ENCODE data around the gene RNF14.
"Not testable (repeated sequence)": the region's sequence is repeated elsewhere in the genome, so short reads cannot be mapped to it uniquely, and the experiment has no call there.

The RNF14 gene

DNA sequence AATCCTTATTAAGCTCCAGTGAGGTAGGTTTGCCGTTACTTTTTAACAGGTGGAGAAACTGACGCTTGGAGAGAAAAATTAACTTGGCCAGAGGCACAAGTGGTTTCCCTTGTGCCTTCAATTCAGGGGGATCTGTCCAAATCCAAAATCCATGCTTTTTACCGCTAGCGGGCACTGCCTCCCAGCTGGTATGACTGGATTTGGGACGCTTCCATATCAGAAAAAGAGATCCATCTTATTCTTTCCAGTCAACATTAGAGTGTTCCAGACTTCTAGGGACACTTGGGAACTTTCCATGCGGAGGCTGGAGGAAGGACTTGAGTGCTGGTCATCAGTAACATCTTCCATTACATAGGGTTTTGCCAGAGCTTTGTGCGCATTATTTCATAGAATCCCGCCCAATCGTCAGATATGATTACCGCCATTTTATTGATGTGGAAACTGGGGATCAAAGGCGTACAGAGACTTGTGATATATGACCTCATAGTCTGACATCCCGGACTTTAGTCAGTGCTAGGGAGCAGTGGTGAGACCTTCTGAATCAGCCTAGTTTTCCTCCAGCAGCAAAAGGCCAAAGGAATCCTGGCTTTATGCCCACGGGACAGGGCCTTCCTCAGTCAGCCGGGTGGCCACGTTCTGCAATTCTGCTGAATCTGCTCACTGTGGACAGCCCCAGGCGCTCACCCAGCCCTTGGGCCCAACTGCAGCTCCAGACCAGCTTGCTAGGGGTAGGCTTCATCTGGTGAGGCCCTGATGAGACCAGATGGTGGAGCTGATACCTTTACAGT is 45.0 kb downstream of the RNF14 start:
- DNase-seq (ENCODE audit: low read depth in 2 of 2, low spot score in 1 of 2), result no peak

GRCh38 chr5:142014911-142015584 is 46.1 kb downstream of the RNF14 start:
- peak in 1 of 2 donors; percentile 22 for DNase-seq (ENCODE audit: low read depth in 2 of 2, low spot score in 1 of 2)

- DNase-seq (ENCODE audit: low read depth in 2 of 2, low spot score in 1 of 2), result peak in 1 of 2 donors; percentile 29
Observed at GRCh38 chr5:142015781-142016533, 47.1 kb downstream of the RNF14 start.

DNA sequence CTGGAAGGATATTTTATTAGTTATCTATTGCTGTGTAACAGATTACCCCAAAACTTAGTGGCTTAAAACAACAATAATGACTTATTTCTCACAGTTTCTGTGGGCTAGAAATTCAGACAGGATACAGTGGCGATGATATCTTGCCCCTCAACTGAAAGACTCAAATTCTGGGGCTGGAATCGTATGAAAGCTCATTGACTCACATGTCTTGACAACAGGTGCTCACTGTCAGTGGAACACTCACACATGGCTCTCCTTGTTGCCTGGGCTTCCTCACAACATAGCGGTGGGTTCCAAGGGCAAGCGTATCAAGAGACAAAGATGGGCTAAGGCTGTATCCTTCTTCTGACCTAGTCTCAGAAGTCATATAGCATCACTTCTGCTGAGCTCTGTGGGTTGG is 47.7 kb downstream of the RNF14 start:
- no peak for DNase-seq (ENCODE audit: low read depth in 2 of 2, low spot score in 1 of 2)

DNA sequence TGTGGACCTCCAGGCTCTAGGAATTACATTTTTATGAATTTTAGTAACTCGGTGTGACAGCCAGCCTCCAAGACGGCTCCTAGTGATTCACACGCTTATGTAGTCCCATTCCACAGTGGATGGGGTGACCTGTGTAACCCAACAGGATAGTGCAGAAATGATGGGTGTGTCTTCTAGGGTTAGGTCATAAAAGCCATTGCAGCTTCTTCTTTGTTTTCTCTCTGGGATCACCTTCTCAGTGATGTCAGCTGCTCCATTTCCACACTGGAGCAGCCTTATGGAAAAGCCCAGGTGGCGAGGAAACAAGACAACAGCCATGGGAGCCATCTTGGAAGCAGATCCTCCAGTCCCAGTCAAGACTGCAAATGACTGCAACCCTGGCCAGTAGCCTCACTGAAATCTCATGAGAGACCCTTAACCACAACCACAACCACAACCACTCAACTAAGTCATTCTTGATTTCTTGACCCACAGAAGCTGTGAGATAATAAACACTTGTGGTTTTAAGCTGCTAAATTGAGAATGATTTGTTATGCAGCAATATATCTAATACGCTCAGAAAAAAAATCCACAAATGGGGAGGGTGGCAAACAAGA is 49.0 kb downstream of the RNF14 start:
- no peak for DNase-seq (ENCODE audit: low read depth in 2 of 2, low spot score in 1 of 2)

GRCh38 chr5:142020122-142020659 is 51.3 kb downstream of the RNF14 start:
- no peak for DNase-seq (ENCODE audit: low read depth in 2 of 2, low spot score in 1 of 2)

DNA sequence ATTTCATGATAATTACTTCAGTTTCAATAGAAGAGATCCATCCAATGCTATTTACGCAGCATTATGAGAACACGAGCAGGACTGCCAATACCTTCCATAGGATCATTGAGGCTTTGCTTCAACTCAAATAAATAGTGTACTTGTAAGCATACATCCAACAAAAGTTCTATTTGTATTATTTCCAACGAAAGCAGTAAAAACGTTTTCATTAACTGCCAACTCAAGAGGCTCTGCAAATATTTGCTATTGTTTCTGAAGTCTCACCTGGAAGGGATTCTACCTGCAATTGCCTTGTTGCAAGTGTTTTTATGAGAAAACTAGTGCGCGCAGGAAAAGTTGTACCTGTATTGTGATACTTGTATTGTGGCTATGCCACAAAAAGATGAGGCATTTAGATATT is 54.9 kb downstream of the RNF14 start:
- DNase-seq (ENCODE audit: low read depth in 2 of 2, low spot score in 1 of 2), result no peak

GRCh38 chr5:142024771-142025304 is 55.9 kb downstream of the RNF14 start:
- DNase-seq (ENCODE audit: low read depth in 2 of 2, low spot score in 1 of 2), result peak; percentile 53 to 70

DNA sequence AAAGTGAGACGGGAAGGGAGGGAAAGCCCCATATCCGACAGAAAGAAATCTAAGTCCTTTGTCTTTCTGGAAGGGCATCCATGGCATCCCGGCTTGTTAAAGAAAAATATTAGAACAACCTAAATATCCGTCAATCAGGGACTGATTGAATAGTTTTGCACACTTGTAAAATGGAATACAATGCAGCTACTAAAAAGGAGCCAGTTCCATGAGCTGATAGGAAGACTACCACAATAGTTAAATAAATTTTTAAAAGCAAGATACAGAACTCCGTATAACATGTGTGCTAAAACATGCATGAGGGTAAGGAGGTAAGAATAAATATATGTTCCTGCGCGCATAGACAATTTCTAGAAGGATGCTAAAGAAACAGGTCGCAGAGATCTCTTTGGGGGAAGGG is 56.7 kb downstream of the RNF14 start:
- DNase-seq (ENCODE audit: low read depth in 2 of 2, low spot score in 1 of 2), result no peak

- DNase-seq (ENCODE audit: low read depth in 2 of 2, low spot score in 1 of 2), result no peak
Observed at GRCh38 chr5:142032150-142032549, 63.2 kb downstream of the RNF14 start.

GRCh38 chr5:142032747-142033631 is 64.1 kb downstream of the RNF14 start:
- DNase-seq (ENCODE audit: low read depth in 2 of 2, low spot score in 1 of 2), result no peak

DNA sequence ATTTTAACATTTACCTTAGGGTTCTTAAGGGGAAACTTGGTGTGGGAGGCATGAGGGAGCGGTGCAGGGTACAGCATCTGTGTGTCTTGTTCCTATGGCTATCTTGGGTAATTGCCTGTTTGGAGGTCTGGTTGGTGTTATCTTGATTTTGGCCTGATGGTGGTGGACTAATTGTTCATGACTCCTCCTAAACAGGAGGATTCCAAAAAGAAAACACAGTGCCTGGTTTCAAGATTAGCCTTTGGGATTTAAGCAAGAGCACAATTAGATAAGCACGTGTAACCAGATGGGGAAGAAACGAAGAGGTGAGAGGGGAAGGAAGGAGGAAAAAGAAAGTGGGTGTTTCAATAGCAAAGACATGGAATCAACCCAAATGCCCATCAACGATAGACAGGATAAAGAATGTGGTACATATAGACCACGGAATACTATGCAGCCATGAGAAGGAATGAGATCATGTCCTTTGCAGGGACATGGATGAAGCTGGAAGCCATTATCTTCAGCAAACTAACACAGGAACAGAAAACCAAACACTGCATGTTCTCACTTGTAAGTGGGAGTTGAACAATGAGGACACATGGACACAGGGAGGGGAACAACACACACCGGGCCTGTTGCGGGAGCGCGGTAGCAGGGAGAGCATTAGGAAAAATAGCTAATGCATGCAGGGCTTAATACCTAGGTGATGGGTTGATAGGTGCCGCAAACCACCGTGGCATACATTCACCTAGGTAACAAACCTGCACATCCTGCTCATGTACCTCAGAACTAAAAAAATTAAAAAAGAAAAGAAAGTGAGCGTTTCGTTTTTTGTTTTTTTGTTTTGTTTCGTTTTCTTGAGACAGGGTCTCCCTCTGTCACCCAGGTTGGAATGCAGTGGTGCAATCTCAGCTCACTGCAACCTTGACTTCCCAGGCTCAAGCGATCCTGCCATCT is 65.0 kb downstream of the RNF14 start:
- not testable (repeated sequence) for DNase-seq (ENCODE audit: low read depth in 2 of 2, low spot score in 1 of 2)

GRCh38 chr5:142034994-142035393 is 66.1 kb downstream of the RNF14 start:
- no peak for DNase-seq (ENCODE audit: low read depth in 2 of 2, low spot score in 1 of 2)

DNA sequence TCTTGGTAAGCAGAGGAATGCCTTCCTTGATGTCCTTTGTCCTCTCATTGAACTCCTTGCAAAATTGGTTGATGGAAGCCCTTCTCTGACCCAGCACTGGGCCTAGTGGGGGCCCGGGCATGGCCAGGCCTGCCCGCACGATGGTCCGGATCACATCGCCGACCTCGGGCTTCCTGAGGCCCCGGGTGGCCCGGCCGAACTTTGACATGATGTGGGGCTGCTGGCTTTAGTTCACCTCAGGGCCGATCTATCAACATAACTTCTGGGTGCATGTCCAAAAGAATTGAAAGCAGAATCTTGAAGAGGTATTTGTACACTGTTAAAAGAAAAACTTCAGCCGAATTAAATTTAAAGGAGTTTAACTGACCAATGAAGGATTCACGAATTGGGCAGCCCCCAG is 68.0 kb downstream of the RNF14 start:
- DNase-seq (ENCODE audit: low read depth in 2 of 2, low spot score in 1 of 2), result no peak

GRCh38 chr5:142037599-142037998 is 68.7 kb downstream of the RNF14 start:
- not testable (repeated sequence) for DNase-seq (ENCODE audit: low read depth in 2 of 2, low spot score in 1 of 2)

DNA sequence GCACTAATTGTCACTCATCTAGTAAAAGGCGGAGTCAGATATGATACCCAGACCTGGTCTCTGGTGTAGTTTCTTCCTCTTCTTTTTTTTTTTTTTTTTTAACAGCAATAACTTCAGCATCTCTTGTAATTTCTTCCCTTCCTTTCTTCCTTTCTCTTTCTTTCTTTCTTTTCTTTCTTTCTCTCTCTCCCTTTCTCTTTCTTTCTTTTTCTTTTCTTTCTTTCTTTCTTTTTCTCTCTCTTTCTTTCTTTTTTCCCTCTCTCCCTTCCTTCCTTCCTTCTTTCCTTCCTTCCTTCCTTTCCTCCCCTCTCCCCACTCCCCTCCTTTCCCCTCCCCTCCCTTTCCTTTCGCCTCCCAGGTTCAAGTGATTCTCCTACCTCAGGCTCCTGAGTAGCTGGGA is 69.8 kb downstream of the RNF14 start:
- DNase-seq (ENCODE audit: low read depth in 2 of 2, low spot score in 1 of 2), result no peak
